ENCODE measurements around the gene RRP1. TPM values are rescaled to one million over a fixed set of nuclear protein-coding genes. Genes with fewer than 3 reads are reported as not detected.

Gene RRP1
- total and polyA plus RNA-seq, 10 of the 15 experiments (the other 5 are each of a cell fraction or from before 2014, with no cell fraction given), result 0.34 to 70.8 (median 35.1) TPM

DNA sequence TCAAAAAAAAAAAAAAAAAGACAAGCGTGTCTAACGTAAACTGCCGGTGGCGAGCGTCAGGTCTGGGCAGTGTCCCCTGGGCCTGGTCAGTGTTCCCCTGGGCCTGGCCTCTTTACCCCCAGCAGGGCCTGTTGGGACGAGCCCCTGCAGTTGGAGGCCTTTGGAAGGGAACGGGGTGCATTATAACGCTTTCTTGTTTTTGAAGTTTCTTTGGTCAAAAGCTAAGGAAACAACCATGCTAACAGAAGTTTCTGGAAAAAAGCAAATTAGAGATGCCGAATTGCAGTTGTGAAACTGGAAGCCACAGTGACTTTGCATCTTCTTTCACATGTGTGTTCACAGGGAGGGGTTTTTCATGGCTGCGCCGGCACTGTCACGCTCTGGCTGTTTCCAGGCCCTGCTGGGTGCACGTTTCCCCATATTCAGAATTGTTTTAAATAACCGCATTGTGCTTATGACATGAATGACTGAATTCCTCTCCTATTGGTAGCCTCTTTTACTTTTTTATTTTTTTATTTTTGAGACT lies 16.0 kb downstream of the RRP1 start (continued):
- TF ChIP-seq ASH2L (IDR thresholded peaks at IDR 0.05; ENCODE audit: borderline replicate concordance, low read depth) (0 out of 2 replicates have a peak, but pooled peaks have one; percentile 43), SIN3A (IDR thresholded peaks at IDR 0.05; ENCODE audit: low read depth, low read length) (0 out of 2 replicates have a peak, but pooled peaks have one; percentile 64), TBL1XR1 (IDR thresholded peaks at IDR 0.05; ENCODE audit: low read depth, low read length) (peak; percentile 88; the same call in 1 of the 2 replicates), IKZF1 (conservative IDR thresholded peaks at IDR 0.05) (peak; percentile 77; the same call in 1 of the 2 replicates), KDM1A (IDR thresholded peaks at IDR 0.05; ENCODE audit: borderline replicate concordance) (no peak), NRF1 (conservative IDR thresholded peaks at IDR 0.05; ENCODE audit: low read depth, low read length) (0 out of 2 replicates have a peak, but pooled peaks have one; percentile 34), JUNB (IDR thresholded peaks at IDR 0.05) (peak; percentile 37; the same call in 1 of the 2 replicates), SUPT20H (IDR thresholded peaks at IDR 0.05; ENCODE audit: borderline replicate concordance, control insufficient read depth, low read depth, low read length) (no peak), RAD51 (IDR thresholded peaks at IDR 0.05) (peak; percentile 67; the same call in 1 of the 2 replicates), BHLHE40 (IDR thresholded peaks at IDR 0.05; ENCODE audit: borderline replicate concordance in 1 of 2, low read depth in 2 of 2, low read length in 1 of 2) (peak; percentile 99 to 100), RAD21 (IDR thresholded peaks at IDR 0.05; ENCODE audit: insufficient read depth, low read depth, low read length) (no peak), ZNF207 (IDR thresholded peaks at IDR 0.05; ENCODE audit: borderline replicate concordance) (peak; percentile 60; the same call in 1 of the 2 replicates), CEBPB (IDR thresholded peaks at IDR 0.05; ENCODE audit: borderline replicate concordance in 1 of 2, low read depth in 2 of 2, low read length in 2 of 2) (no peak), POLR2AphosphoS2 (IDR thresholded peaks at IDR 0.05; ENCODE audit: low read depth, low read length) (no peak), NBN (IDR thresholded peaks at IDR 0.05) (peak; percentile 90; the same call in 1 of the 2 replicates), ATF7 (IDR thresholded peaks at IDR 0.05; ENCODE audit: low read depth) (peak; percentile 88), ZNF217 (IDR thresholded peaks at IDR 0.05) (no peak)
- TF ChIP-seq, protein P1, sequence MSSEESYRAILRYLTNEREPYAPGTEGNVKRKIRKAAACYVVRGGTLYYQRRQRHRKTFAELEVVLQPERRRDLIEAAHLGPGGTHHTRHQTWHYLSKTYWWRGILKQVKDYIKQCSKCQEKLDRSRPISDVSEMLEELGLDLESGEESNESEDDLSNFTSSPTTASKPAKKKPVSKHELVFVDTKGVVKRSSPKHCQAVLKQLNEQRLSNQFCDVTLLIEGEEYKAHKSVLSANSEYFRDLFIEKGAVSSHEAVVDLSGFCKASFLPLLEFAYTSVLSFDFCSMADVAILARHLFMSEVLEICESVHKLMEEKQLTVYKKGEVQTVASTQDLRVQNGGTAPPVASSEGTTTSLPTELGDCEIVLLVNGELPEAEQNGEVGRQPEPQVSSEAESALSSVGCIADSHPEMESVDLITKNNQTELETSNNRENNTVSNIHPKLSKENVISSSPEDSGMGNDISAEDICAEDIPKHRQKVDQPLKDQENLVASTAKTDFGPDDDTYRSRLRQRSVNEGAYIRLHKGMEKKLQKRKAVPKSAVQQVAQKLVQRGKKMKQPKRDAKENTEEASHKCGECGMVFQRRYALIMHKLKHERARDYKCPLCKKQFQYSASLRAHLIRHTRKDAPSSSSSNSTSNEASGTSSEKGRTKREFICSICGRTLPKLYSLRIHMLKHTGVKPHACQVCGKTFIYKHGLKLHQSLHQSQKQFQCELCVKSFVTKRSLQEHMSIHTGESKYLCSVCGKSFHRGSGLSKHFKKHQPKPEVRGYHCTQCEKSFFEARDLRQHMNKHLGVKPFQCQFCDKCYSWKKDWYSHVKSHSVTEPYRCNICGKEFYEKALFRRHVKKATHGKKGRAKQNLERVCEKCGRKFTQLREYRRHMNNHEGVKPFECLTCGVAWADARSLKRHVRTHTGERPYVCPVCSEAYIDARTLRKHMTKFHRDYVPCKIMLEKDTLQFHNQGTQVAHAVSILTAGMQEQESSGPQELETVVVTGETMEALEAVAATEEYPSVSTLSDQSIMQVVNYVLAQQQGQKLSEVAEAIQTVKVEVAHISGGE (CRISPR knock-in tag; IDR thresholded peaks at IDR 0.05), result no peak
- TF ChIP-seq, protein P2, sequence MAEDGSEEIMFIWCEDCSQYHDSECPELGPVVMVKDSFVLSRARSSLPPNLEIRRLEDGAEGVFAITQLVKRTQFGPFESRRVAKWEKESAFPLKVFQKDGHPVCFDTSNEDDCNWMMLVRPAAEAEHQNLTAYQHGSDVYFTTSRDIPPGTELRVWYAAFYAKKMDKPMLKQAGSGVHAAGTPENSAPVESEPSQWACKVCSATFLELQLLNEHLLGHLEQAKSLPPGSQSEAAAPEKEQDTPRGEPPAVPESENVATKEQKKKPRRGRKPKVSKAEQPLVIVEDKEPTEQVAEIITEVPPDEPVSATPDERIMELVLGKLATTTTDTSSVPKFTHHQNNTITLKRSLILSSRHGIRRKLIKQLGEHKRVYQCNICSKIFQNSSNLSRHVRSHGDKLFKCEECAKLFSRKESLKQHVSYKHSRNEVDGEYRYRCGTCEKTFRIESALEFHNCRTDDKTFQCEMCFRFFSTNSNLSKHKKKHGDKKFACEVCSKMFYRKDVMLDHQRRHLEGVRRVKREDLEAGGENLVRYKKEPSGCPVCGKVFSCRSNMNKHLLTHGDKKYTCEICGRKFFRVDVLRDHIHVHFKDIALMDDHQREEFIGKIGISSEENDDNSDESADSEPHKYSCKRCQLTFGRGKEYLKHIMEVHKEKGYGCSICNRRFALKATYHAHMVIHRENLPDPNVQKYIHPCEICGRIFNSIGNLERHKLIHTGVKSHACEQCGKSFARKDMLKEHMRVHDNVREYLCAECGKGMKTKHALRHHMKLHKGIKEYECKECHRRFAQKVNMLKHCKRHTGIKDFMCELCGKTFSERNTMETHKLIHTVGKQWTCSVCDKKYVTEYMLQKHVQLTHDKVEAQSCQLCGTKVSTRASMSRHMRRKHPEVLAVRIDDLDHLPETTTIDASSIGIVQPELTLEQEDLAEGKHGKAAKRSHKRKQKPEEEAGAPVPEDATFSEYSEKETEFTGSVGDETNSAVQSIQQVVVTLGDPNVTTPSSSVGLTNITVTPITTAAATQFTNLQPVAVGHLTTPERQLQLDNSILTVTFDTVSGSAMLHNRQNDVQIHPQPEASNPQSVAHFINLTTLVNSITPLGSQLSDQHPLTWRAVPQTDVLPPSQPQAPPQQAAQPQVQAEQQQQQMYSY (CRISPR knock-in tag; IDR thresholded peaks at IDR 0.05), result no peak
- TF ChIP-seq, protein P3, sequence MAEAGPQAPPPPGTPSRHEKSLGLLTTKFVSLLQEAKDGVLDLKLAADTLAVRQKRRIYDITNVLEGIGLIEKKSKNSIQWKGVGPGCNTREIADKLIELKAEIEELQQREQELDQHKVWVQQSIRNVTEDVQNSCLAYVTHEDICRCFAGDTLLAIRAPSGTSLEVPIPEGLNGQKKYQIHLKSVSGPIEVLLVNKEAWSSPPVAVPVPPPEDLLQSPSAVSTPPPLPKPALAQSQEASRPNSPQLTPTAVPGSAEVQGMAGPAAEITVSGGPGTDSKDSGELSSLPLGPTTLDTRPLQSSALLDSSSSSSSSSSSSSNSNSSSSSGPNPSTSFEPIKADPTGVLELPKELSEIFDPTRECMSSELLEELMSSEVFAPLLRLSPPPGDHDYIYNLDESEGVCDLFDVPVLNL (IDR thresholded peaks at IDR 0.05; ENCODE audit: low read depth, low read length), result no peak

All from GM12878 (cell line).